GM19035 (cell line): Measurements from ENCODE around the gene NTMT1.
"Not testable (repeated sequence)": the region's sequence is repeated elsewhere in the genome, so short reads cannot be mapped to it uniquely, and the experiment has no call there.

Source experiments
- ATAC-seq: cut with Tn5 transposase; IDR thresholded peaks from one replicate; pipeline ENCODE4 v1.9.1; 2021; ENCODE audit not compliant: unreplicated experiment

Gene NTMT1, protein sequence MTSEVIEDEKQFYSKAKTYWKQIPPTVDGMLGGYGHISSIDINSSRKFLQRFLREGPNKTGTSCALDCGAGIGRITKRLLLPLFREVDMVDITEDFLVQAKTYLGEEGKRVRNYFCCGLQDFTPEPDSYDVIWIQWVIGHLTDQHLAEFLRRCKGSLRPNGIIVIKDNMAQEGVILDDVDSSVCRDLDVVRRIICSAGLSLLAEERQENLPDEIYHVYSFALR

DNA sequence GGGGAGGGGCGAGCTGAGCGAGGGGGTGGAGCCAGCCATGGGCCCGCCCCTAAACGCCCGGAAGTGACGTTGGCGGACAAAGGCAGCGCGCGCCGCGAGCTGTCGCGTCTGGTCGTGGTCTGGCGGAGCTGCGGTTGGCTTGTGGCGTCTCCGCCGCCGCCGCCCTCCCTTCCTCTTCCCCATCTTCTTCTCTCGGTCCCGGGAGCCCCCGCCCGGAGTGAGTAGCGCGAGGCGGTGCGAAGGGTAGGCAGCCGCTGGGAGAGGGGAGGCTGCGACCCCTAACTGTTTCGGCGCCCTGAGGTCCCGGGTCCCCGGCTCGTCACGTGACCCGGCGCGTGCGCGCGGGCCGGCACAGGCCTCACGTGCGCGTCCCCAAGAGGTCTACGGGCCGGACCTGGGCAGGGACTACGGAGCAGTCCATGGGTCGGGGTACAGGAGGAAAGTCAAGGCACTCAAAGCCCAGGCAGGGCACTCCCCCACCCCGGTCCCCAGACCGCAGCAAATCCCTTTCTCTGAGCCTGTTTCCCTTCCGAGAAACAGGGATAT is at the start of gene NTMT1:
Gene NTMT1, plus strand, starts transcription at position 85 of the 546 bp plus-strand sequence. CDS start 6,541 bp downstream, outside the sequence.
- peak; percentile 72 for ATAC-seq

DNA sequence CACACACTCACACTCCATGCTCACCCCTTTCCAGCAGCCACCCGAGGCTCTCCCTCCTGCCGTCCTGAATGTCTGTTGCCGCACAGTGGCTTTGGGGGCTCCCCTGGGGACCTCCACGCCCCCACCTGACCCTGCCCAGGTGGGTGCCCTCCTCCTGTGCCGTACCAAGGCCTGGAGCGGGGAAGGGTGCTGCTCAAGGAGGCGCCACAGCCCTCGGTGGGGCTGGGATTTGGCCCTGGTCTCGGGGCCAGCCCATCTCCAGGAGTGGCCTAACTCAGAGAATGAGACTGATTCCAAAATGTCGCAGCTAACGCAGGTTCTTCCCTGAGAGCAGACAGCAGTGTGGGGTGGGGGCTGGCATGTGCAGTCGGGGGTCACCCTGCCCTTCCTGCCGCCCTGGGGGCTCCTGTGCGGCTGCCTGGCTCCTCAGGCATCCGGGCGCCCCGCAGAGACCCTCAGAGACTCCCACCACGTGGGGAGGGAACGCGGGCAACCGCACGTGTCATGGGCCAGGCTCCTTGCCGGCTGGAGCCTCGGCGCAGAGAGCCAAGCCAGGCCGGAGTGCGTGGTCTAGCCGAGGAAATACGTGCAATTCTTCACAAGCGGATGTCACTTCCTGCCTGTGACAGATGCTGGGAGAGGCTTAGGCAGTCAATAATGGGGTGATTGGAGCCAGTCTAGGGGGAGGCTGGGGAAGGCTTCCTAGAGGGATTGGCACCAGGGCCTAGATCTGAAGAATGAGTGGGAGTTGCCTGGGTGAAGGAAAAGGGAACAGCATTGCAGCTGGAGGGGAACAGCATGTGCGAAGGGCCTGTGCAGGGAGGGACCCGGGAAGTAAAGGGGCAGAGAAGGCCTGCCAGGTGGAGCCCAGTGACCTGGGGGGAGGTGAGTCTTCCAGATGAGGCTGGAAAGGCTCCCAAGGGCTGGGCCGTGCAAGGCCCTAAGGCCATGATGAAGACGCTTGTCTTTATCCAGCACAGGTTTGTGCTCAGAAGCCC is 49.1 kb upstream of the NTMT1 start:
- ATAC-seq = no peak

DNA sequence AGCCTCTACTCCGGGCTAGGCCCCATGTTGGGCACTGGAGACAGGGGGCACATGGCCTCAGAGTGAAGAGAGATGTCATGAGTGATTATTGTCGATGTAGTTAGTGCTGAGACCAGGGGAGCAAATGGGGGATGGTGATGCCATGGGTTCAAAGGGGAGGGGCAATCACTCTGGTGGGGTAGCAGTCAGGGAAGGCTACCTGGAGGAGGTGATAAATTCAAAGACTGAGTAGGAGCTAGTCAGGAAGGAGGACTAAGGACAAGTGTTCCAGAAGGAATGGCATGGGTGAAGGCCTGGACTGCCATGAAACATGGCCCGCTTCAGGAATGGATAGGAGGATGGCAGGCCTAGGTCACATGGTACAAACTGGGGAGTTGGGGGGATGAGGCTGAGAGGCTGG is 46.7 kb upstream of the NTMT1 start:
- no peak for ATAC-seq

DNA sequence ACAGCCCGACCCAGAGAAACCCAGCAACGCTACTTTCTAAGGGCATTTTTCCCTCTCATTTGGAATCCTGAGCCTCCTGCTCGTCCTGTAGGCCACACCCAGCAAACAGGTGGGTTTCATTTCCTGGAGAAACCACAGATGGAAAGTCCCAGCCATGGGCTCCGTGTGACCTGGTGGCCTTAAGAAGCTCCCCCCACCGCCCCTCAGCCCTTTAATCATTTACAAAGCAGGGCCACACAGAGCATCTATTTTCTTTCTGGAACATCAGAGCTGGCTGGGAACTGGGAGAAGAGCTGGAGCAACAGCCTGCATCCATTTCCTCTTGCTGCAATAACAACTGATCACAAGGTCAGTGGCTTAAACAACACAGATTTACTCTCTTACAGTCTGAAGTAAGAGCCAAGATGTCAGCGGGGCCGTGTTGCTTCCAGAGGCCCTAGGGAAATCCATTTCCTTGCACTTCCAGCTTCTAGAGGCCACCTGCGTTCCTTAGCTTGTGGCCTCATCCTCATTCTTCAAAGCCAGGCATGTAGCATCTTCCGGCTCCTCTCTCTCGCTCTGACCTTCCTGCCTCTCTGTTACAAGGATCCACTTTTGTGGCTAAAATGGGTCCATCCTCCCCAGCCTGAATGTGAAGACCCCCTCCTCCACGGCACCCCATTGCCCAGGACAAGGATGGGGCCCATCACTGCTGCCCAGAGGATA is 45.6 kb upstream of the NTMT1 start:
- no peak for ATAC-seq

DNA sequence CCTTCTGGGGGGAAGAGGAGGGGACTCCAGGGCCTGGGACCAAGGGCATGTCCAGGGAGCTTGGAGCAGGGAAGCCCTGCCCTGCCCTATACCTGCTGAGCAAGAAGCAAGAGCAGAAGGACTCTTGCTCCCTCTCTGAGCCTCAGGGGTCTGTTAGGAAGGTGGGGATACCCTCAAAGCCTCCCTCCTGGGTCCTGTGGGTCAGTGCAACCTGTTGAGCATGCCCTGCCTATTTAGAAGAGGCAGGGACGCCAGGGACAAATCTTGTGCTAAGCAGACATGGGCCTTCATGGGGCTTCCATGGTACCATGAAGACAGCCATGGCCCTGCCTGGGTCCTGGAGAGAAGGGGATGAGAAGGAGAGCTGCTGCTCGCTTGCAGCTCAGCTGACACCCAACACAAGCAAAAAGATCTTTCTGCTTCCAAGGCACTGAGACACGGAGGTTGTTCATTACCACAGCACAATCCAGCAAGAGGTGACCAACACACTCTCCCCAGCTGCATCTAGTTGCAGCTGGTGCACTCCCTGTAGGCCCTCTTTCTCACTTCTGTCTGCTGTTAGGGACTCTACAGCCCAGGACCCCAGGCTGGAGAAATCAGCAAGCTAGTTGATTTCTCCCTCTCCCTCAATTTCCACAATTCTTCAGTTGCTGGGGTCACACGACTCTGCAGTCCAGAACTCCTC is 44.3 kb upstream of the NTMT1 start:
- no peak for ATAC-seq

DNA sequence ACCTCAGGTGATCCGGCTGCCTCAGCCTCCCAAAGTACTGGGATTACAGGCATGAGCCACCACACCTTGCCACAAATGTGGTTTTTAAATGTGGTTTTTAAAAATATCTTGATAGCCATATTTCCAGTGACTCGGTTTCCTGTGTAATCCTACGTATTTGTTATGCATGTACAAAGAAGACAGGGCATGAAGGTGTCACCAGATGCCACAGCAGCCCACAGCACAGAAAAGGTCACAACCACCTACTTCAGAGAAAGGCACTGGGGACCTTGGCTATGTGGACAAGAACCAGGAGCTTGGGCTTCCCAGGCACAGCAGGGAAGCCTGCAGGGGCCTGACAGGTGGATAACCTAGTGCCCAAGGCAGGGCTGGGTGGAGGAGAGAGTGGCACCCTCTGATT is 43.1 kb upstream of the NTMT1 start:
- ATAC-seq = no peak

DNA sequence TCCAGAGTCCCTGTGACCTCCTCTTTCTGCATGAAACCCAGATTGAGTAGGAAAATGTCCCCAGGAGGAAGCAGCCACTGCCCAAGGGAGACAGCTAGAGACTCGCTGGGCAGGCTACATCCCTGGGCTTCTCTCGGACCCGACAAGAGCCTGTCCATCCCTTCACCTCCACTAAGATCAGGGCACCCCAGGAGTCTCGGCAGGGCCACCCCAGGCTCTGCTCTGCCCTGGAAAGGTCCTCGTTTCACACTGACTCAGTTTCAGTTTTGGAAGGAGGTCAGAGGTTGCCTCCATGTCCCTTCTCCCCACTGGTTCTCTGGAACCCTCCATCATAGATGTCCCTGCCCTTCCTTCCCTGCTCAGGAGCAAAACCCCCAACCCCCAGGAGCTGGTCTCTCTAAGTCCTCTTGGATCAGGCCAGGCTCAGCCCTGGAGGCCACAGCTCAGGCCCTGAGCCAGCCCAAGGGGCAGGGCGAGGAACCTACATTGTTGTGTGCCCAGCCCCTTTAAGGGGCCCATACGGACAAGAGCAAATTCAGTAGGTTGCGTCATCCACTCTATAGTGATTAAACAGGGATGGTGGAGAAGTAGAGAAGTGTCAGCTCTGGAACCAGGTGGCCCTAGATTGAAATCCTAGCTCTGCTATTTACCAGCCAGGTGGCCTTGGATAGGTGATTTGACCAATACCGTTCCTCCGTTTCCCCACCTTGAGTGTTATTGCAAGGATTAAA is 42.5 kb upstream of the NTMT1 start:
- no peak for ATAC-seq

DNA sequence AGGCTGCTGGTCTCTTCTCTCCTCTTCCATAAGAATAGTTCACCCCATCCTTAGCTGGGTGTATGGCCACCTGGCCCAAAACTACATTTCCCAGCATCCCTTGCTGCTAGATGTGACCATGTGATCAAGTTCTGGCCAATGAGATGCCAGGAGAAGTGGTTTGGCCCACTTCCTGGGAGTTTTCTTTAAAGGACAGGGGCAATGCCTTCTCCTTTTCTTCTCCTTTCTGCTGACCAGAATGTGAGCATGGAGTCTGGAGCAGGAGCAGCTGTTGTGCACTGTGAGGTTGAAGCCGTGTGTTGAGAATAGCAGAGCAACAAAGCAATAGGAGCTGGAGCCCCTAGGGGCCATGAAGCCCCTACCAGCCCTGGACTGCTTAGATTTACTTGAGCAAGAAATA is 41.8 kb upstream of the NTMT1 start:
- peak; percentile 58 for ATAC-seq

DNA sequence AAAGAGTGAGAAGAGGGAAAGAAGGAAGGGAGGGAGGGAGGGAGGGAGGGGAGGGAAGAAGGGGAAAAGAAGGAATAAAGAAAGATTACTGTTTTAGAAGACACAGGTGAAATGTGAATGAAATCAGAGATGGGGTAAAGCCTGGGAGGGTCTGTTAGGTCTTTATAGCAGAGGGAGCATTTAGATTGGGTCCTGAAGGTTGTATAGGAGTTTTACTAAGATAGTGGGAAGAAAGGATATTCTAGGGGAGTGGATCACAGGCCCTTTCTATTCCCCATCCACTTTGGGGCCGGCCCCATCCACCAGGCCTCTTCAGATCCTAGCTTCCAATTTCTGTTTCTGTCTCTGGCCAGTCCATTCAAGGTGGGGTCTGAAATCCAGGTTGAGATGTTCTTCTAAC is 40.6 kb upstream of the NTMT1 start:
- no peak for ATAC-seq

DNA sequence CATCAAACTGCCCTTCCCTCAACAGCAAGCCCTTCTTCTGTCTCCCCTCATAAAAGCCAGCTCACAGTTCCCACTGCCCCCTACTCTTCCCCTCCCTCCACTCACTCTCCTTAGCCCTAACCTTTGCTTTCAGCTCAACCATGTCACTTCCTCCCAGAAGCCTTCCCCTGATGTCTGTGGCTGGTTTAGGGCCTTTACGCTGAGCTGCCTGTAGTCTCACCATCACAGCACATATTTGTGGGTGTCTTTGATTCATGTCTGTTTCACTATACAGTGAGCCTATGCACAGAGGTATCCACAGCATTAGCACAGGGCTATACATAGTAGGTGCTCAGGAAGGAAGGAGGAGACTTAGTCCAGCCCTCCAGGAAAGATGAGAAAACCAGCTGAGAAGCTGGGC is 39.7 kb upstream of the NTMT1 start:
- ATAC-seq = no peak

DNA sequence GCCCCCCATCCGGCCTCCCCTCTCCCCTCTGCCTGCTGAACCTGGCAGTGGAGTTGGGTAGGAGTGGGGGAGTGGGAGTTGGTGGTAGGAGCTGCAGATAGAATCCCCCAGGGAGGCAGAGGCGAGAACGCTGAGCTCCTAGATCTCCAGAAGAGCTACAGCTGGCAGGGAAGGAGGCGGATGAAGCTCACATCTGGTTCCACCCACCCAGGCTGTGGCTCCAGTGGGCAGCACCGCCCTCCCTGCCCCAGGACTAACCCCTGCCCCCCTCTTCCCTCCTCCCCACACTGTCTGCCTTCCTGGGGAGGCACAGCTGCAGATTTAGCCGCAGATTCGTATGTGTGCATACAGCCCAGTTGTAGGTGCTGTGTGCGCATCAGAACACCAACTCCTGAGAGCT is 39.3 kb upstream of the NTMT1 start:
- no peak for ATAC-seq

DNA sequence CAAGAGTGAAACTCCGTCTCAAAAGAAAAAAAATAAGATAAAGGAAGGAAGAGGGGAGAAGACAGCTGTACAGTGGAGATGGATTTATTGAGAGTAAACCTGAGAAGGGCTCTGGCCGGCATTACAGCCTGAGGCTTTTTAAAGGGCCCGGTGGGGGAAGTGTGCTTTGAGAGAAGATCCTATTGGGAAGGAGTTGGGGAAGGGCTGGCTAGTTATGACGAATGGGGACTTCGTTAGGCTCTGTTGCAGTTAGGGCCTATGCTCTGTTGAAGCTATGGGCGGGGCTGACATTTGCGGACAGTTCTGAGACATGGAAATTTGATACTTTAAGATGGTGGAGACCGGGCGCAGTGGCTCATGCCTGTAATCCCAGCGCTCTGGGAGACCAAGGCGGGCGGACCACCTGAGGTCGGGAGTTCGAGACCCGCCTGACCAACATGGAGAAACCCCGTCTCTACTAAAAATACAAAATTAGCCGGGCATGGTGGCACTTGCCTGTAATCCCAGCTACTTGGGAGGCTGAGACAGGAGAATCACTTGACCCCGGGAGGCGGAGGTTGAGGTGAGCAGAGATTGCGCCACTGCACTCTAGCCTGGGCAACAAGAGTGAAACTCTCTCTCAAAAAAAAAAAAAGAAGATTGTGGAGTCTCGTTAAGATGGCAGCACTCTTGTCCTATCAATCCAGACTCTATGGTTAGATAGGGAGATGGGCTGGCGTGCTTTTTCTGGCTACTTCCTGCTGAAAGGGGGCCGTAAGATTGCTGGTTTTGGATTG is 38.3 kb upstream of the NTMT1 start:
- ATAC-seq = no peak

DNA sequence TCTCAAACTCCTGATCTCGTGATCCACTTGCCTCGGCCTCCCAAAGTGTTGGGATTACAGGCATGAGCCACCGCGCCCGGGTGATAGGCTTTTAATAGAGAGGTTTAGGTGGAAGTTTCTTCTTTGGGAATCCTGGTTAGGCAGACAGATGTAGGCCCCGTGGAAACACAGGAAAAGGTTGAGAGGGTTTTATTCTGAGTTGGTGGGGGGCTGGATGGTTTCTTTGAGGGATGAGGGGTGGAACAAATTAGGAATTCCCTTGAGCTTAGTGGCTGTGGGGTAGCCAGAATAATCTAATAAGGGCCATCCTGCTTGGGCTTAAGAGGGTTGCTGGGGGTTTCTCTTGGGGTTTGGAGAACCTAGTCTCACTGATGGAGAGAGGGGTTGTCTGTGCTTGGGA is 35.5 kb upstream of the NTMT1 start:
- ATAC-seq = no peak

DNA sequence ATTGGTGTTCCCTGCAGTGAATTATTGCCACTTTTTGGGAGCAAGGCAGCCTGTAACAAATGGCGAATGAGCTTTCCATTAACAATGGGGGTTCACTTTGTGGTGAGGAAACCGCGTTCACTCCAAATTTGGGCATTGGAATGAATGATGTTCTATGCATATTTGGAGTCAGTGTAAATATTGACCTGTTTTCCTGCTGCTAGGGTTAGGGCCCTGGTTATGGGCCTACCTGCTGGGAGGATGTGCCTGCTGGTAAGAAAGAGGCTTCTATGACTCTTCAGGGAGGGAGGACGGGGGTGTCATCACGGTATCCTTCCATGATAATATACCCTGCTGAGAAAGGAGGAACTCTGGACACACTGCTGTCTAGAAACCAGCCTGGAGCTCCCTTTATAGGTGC is 34.0 kb upstream of the NTMT1 start:
- ATAC-seq = no peak

DNA sequence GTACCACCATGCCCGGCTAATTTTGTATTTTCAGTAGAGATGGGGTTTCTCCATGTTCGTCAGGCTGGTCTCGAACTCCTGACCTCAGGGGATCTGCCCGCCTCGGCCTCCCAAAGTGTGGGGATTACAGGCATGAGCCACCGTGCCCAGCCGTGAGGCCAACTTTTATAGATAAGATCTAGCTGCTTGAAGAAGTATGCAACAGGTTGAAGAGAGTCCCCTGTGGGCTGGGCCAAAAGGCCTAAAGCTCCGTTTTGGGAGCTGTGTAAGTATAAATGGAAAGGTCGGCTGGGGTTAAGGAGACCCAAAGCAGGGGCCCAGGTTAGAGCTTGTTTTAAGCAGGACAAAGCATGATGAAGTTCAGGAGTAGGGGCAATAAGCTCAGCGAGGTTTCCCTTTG is 33.2 kb upstream of the NTMT1 start:
- ATAC-seq = not testable (repeated sequence)

DNA sequence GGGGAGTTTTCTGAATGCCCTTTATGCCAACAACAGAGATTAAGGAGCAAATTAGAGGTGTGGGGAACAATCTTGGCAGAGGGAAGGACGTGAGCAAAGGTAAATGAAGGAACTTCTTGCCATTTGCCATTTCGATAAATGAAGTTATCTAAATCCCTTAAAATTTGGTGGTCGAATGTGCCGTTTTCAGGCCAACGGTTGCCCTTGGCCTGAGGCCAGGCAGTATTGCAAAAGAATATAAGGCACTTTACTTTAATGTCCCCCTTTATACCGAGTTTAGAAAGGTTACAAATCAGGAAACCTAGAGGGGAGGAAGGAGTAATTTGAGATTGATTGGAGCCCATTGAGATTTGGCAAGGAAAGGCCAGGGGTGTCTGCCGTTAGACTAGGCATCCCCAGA is 31.3 kb upstream of the NTMT1 start:
- no peak for ATAC-seq

DNA sequence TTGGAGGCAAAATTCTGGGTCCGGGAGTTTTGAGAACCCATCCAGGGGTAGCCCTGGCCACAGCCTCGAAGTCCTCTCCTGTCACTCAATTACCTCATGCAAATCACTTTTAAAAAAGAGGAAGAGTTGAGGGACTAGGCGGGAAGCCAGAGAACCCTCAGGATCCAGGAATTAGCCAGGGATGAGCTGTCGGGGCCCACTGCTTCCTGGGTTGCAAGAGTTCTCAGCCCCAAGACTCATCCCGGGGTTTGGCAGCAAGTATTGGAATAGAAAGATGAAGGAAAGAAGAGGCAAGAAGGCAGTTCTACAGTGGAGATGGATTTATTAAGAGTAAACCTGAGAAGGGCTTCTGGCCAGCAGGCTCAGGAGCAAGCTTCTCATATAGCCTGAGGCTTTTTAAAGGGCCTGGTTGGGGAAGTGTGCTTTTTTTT is 30.6 kb upstream of the NTMT1 start:
- ATAC-seq = no peak

DNA sequence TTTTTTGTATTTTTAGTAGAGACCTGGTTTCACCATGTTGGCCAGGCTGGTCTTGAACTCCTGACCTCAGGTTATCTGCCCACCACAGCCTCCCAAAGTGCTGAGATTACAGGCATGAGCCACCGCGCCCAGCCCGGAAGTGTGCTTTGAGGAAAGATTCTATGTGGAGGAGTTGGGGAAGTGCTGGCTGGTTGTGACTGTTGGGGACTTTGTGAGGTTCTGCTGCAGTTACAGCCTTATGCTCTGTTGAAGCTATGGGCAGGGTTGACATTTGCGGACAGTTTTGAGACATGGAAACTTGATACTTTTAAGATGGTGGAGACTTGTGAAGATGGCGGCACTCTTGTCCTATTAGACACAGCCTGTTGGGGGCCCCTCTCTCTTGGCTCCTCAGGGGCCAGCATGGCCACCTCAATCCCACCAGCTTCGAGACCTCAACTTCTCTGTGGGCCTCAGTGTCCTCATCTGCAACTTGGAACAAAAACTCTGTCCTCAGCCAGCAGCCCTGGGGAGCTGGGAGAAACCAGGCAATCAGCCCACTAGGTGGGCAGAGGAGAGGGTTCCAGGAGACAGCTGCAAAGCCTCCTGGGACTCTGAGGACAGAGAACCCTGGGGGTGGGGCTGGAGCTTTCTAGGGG is 29.9 kb upstream of the NTMT1 start:
- ATAC-seq = no peak
